ENCODE measurements around the gene PSPC1.
A peak's percentile ranks its signal among the peaks of the same experiment; 100 is the strongest.
"Not testable (repeated sequence)": the region's sequence is repeated elsewhere in the genome, so short reads cannot be mapped to it uniquely, and the experiment has no call there.

Gene PSPC1

DNA sequence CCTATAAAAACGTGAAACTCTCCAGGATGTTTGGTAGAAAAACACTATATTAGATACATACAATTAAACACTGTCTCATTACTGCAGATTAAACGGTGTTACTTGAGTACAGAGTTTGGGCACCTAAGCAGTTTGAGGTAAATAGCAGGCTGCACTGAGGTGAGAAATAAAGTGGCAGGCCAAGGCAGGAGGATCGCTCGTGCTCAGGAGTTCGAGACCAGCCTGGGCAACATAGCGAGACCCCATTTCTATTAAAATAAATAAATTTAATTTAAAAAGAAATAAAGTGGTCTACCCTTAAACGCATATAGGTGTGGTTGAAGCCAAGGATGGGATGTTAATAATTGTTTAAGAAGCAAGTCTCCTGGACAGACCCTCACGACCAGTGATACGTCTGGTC lies 1.2 kb downstream of the PSPC1 start:
- TF ChIP-seq, protein P1, sequence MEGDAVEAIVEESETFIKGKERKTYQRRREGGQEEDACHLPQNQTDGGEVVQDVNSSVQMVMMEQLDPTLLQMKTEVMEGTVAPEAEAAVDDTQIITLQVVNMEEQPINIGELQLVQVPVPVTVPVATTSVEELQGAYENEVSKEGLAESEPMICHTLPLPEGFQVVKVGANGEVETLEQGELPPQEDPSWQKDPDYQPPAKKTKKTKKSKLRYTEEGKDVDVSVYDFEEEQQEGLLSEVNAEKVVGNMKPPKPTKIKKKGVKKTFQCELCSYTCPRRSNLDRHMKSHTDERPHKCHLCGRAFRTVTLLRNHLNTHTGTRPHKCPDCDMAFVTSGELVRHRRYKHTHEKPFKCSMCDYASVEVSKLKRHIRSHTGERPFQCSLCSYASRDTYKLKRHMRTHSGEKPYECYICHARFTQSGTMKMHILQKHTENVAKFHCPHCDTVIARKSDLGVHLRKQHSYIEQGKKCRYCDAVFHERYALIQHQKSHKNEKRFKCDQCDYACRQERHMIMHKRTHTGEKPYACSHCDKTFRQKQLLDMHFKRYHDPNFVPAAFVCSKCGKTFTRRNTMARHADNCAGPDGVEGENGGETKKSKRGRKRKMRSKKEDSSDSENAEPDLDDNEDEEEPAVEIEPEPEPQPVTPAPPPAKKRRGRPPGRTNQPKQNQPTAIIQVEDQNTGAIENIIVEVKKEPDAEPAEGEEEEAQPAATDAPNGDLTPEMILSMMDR (IDR thresholded peaks at IDR 0.05; ENCODE audit: low read depth, low read length), result no peak
- in situ Hi-C loops (cut with HindIII; ENCODE audit: low sequenced_read_pairs), result no loop called here
- no peak for DNase-seq (ENCODE audit: low read depth, low spot score)
- peak overlapping the region; percentile 74 for H3K4me3 ChIP-seq (ENCODE audit: low read depth, low read length)

DNA sequence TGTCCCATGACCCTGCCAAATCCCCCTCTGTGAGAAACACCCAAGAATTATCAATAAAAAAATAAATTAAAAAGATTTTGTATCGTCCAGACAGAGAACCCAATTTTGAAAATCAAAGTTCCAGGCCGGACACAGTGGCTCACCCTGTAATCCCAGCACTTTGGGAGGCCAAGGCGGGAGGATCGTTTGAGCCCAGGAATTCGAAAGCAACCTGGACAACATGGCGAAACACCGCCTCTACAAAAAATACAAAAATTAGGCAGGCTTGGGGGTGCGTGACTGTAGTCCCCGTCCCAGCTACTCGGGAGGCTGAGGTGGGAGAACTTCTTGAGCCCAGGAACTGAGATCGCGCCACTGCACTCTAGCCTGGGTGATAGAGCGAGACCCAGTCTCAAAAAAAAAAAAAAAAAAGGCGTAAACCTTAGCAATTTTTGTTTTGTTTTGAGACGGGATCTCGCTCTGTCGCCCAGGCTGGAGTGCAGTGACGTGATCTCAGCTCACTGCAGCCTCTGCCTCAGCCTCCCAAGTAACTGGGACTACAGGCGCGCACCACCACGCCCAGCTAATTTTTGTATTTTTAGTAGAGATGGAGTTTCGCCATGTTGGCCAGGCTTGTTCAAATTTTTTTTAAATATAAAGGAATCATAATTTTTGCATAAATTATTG lies 1.9 kb downstream of the PSPC1 start:
- in situ Hi-C loops (cut with HindIII; ENCODE audit: low sequenced_read_pairs); DNase-seq (ENCODE audit: low read depth, low spot score): not testable (repeated sequence)

DNA sequence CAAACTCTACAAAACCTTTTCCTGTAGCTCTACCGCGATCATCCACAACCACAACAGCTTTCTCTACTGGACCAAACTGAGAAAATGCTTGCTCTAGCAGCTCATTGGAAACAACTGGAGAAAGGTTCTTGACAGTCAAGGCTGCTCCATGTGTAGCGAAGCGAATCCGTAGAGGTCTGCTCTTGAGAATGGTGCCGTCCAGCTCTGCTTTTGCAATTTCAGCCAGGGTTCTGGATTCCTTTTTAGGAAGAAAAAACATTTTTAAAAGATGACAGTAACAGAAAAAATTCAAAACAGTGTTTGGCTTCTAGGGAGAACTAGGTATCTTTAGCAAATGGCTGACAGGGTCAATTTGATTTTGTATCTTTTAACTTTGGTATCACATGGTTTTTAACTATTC lies 10.4 kb downstream of the PSPC1 start:
- H3K4me3 ChIP-seq (ENCODE audit: low read depth, low read length), result no peak overlapping the region
- TF ChIP-seq, protein P1 (IDR thresholded peaks at IDR 0.05; ENCODE audit: low read depth, low read length), result no peak
- DNase-seq (ENCODE audit: low read depth, low spot score), result no peak
- in situ Hi-C loops (cut with HindIII; ENCODE audit: low sequenced_read_pairs), result no loop called here

More for the DNA sequence above, 1.9 kb downstream of the PSPC1 start:
- H3K4me3 ChIP-seq (ENCODE audit: low read depth, low read length), result peak overlapping the region; percentile 74

DNA sequence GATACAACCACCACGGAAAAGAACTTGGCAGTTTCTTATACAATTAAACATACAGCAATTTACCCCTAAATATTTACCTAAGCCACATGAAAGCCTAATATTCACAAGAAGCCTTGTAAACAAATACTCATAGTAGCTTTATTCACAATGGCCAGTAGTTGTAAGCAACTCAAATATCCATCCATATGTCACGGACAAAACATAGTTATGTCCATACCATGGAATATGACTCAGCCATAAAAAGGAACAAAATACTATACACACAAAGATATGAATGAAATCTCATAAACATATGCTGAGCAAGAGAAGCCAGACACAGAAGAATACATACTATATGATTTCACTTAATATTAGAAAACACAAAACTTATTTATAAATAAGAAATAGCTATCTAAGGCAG lies 12.9 kb downstream of the PSPC1 start:
- H3K4me3 ChIP-seq (ENCODE audit: low read depth, low read length), result no peak overlapping the region
- TF ChIP-seq, protein P1 (IDR thresholded peaks at IDR 0.05; ENCODE audit: low read depth, low read length), result no peak
- no peak for DNase-seq (ENCODE audit: low read depth, low spot score)
- in situ Hi-C loops (cut with HindIII; ENCODE audit: low sequenced_read_pairs), result no loop called here

DNA sequence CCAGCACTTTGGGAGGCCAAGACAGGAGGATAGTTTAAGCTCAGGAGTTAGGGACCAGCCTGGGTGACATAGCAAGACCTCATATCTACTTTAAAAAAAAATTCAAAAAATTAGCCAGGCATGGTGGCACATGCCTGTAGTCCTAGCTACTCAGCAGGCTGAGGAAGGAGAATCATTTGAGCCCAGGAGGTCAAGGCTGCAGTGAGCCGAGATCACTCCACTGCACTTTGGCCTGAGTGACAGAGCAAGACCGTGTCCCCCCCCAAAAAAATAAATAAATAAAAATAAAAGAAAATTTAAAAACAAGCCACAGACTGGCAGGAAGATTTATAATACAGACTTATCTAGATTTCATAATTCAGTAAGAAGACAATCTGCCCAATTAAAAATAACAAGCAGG lies 14.8 kb downstream of the PSPC1 start:
- no peak overlapping the region for H3K4me3 ChIP-seq (ENCODE audit: low read depth, low read length)
- TF ChIP-seq, protein P1 (IDR thresholded peaks at IDR 0.05; ENCODE audit: low read depth, low read length), result no peak
- DNase-seq (ENCODE audit: low read depth, low spot score), result no peak
- in situ Hi-C loops (cut with HindIII; ENCODE audit: low sequenced_read_pairs), result no loop called here

DNA sequence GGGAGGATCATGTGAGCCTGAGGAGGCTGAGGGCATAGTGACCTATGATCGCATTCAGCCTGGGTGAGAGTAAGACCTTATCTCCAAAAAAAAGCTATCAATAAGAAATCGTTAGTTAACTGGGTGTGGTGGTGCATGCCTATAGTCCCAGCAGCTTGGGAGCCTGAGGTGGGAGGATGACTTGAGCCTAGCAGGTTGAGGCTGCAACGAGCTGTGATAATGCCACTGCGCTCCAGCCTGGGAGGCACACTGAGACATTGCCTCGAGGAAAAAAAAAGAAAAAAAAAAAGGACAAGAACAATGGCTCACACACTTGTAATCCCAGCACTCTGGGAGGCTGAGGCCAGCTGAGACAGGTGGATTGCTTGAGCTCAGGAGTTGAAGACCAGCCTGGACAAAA lies 16.2 kb downstream of the PSPC1 start:
- no peak for DNase-seq (ENCODE audit: low read depth, low spot score)
- in situ Hi-C loops (cut with HindIII; ENCODE audit: low sequenced_read_pairs), result no loop called here
- H3K4me3 ChIP-seq (ENCODE audit: low read depth, low read length), result no peak overlapping the region
- TF ChIP-seq, protein P1 (IDR thresholded peaks at IDR 0.05; ENCODE audit: low read depth, low read length), result no peak

DNA sequence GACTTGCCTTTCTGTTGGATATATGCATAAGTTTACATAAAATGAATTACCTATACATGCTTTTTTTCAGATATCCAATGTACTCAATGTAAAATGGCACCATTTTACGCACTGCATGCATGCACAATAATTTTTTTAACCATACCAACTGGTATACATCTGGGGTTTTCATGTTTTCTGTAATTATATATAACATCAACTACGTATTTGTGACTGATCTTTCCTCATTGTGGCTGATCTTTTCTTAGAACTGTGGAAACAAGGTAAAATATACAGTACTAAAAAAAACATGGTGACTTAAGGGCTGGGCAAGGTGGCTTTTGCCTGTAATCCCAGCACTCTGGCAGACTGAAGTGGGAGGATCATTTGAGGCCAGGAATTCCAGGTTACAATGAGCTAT lies 18.5 kb downstream of the PSPC1 start:
- no peak overlapping the region for H3K4me3 ChIP-seq (ENCODE audit: low read depth, low read length)
- DNase-seq (ENCODE audit: low read depth, low spot score), result no peak
- TF ChIP-seq, protein P1 (IDR thresholded peaks at IDR 0.05; ENCODE audit: low read depth, low read length), result no peak
- in situ Hi-C loops (cut with HindIII; ENCODE audit: low sequenced_read_pairs), result no loop called here
